ENCODE data around the gene SLC39A13. TPM values are rescaled to one million over a fixed set of nuclear protein-coding genes. Genes with fewer than 3 reads are reported as not detected.

SLC39A13 gene
- total RNA-seq, 1 experiment from 2014 or later, result 50.2 TPM

GRCh38 chr11:47376525-47377371, 31.6 kb upstream of the SLC39A13 start:
- Histone ChIP-seq H3K4me3 (ENCODE audit: low read depth in 2 of 2, low read length in 2 of 2) (no peak overlapping the region), H3K27me3 (ENCODE audit: control insufficient read depth, insufficient read depth, low read length) (no peaks in the 10 kb centered on the region), H3K36me3 (ENCODE audit: control insufficient read depth, insufficient read depth, low read length) (no peaks in the 10 kb centered on the region), H3K9me3 (ENCODE audit: control insufficient read depth, insufficient read depth, low read depth, low read length) (no peaks in the 10 kb centered on the region), H3K4me1 (ENCODE audit: control insufficient read depth, insufficient read depth, low read length) (no peaks in the 10 kb centered on the region; the same call in 1 of the 2 replicates), H3K27ac (ENCODE audit: low read length) (no peak overlapping the region)
- ChIA-PET CTCF (no interaction called here), POLR2A (no interaction called here)
- BruUV-seq (replicated peaks), result no TSS peak
- ATAC-seq, result 0 out of 2 replicates have a peak, but pooled peaks have one; percentile 27
- intact Hi-C loops (cut with micrococcal nuclease; ENCODE audit: unreplicated experiment), result no loop called here
- DNase-seq (ENCODE audit: low read depth, low spot score), result no peak
- no peak for TF ChIP-seq POLR2AphosphoS5 (IDR thresholded peaks at IDR 0.05; ENCODE audit: low read depth, low read length)
- TF ChIP-seq SIN3A (IDR thresholded peaks at IDR 0.05; ENCODE audit: borderline replicate concordance, insufficient read depth, low read depth, low read length), result no peak
- no peak for TF ChIP-seq CTCF (IDR thresholded peaks at IDR 0.05)
- TF ChIP-seq REST (IDR thresholded peaks at IDR 0.05; ENCODE audit: insufficient read depth in 1 of 2, low read depth in 2 of 2, low read length in 1 of 2), result no peak
- no peak for TF ChIP-seq TCF7L2 (IDR thresholded peaks at IDR 0.05; ENCODE audit: low read depth, low read length)
- in situ Hi-C loops (cut with HindIII; ENCODE audit: low pct_unique_long_range_greater_than_20kb, low sequenced_read_pairs), result no loop called here

GRCh38 chr11:47377571-47378009, 30.8 kb upstream of the SLC39A13 start:
- no peaks in the 10 kb centered on the region; the same call in 1 of the 2 replicates for H3K4me1 ChIP-seq (ENCODE audit: control insufficient read depth, insufficient read depth, low read length)
- in situ Hi-C loops (cut with HindIII; ENCODE audit: low pct_unique_long_range_greater_than_20kb, low sequenced_read_pairs), result no loop called here
- ATAC-seq, result no peak
- no TSS peak for BruUV-seq (replicated peaks)
- no peak overlapping the region for H3K27ac ChIP-seq (ENCODE audit: low read length)
- no peak overlapping the region for H3K4me3 ChIP-seq (ENCODE audit: low read depth in 2 of 2, low read length in 2 of 2)
- ChIA-PET POLR2A (no interaction called here), CTCF (no interaction called here)
- H3K27me3 ChIP-seq (ENCODE audit: control insufficient read depth, insufficient read depth, low read length), result no peaks in the 10 kb centered on the region
- no peaks in the 10 kb centered on the region for H3K9me3 ChIP-seq (ENCODE audit: control insufficient read depth, insufficient read depth, low read depth, low read length)
- no peak for DNase-seq (ENCODE audit: low read depth, low spot score)
- intact Hi-C loops (cut with micrococcal nuclease; ENCODE audit: unreplicated experiment), result no loop called here
- TF ChIP-seq SIN3A (IDR thresholded peaks at IDR 0.05; ENCODE audit: borderline replicate concordance, insufficient read depth, low read depth, low read length) (no peak), TCF7L2 (IDR thresholded peaks at IDR 0.05; ENCODE audit: low read depth, low read length) (no peak), CTCF (IDR thresholded peaks at IDR 0.05) (no peak), POLR2AphosphoS5 (IDR thresholded peaks at IDR 0.05; ENCODE audit: low read depth, low read length) (no peak), REST (IDR thresholded peaks at IDR 0.05; ENCODE audit: insufficient read depth in 1 of 2, low read depth in 2 of 2, low read length in 1 of 2) (no peak)
- no peaks in the 10 kb centered on the region for H3K36me3 ChIP-seq (ENCODE audit: control insufficient read depth, insufficient read depth, low read length)
